PC-3 (cell line): ENCODE measurements around the gene GALNT3.

Source experiments
- CTCF ChIP-seq: fragments of 300-600 bp; sonication (generic); conservative IDR thresholded peaks from 2 replicates; pipeline ENCODE4 v1.5.1; 2017; ENCODE audit warnings: antibody characterized with exemption, low read depth, mild to moderate bottlenecking, low read length
- EZH2phosphoT487 ChIP-seq: fragments of 300-600 bp; sonication (generic); IDR thresholded peaks from 2 replicates; pipeline ENCODE4 v1.6.1; 2018; ENCODE audit warnings: mild to moderate bottlenecking, antibody characterized with exemption, low read length, borderline replicate concordance

- TF ChIP-seq CTCF (no peak), EZH2phosphoT487 (no peak)
These were observed 48.1 kb downstream of the GALNT3 start for GRCh38 chr2:165745916-165746315.
